Astrocyte (in vitro differentiated cells and primary cell): ENCODE results near the gene CASK. TPM values are rescaled to one million over a fixed set of nuclear protein-coding genes. Genes with fewer than 3 reads are reported as not detected.

Experiments
- DNase-seq: peaks from one replicate; pipeline ENCODE4 v3.0.0-alpha.2; 2010; ENCODE audit warnings: low read depth
- FAIRE-seq: peaks from 2 replicates; lab custom pipeline; 2011; peaks lifted over from hg19 to GRCh38; lab: Jason Lieb, UNC
- H2AFZ ChIP-seq: 2 replicates; pipeline ENCODE4 v1.6.0; 2012; ENCODE audit warnings: low read depth, low read length, inconsistent platforms
- H3K27ac ChIP-seq: 2 replicates; pipeline ENCODE4 v1.5.1; 2011; ENCODE audit warnings: low read depth, low read length, inconsistent platforms
- H3K27me3 ChIP-seq: 2 replicates; pipeline ENCODE4 v1.6.0; 2011; ENCODE audit warnings: low read length, inconsistent platforms; ENCODE audit not compliant: insufficient read depth
- H3K36me3 ChIP-seq: 2 replicates; pipeline ENCODE4 v1.5.1; 2011; ENCODE audit warnings: low read length, inconsistent platforms; ENCODE audit not compliant: insufficient read depth
- H3K4me1 ChIP-seq: 2 replicates; pipeline ENCODE4 v1.5.1; 2011; ENCODE audit warnings: low read length, inconsistent platforms; ENCODE audit not compliant: insufficient read depth
- H3K4me2 ChIP-seq: 2 replicates; pipeline ENCODE4 v1.6.0; 2012; ENCODE audit warnings: low read length, inconsistent platforms
- H3K4me3 ChIP-seq: 2 replicates; pipeline ENCODE4 v1.5.1; 2011; ENCODE audit warnings: low read depth, mild to moderate bottlenecking, low read length, inconsistent platforms; ENCODE audit not compliant: insufficient read depth
- H3K79me2 ChIP-seq: 2 replicates; pipeline ENCODE4 v1.6.0; 2012; ENCODE audit warnings: mild to moderate bottlenecking, low read length, inconsistent platforms; ENCODE audit not compliant: insufficient read depth
- H3K9ac ChIP-seq: 2 replicates; pipeline ENCODE4 v1.6.0; 2012; ENCODE audit warnings: mild to moderate bottlenecking, low read length, inconsistent platforms
- H3K9me3 ChIP-seq: 2 replicates; pipeline ENCODE4 v1.5.1; 2012; ENCODE audit warnings: low read depth, mild to moderate bottlenecking, low read length, inconsistent platforms; ENCODE audit not compliant: insufficient read depth
- H4K20me1 ChIP-seq: 2 replicates; pipeline ENCODE4 v1.6.0; 2012; ENCODE audit warnings: low read length, inconsistent platforms; ENCODE audit not compliant: insufficient read depth
- H3K27ac Mint-ChIP-seq: one replicate; pipeline ENCODE4 v1.8.0; 2021; ENCODE audit warnings: mild to moderate bottlenecking, mixed read lengths; ENCODE audit not compliant: unreplicated experiment
- H3K27me3 Mint-ChIP-seq: one replicate; pipeline ENCODE4 v1.8.0; 2021; ENCODE audit warnings: low read depth, mixed read lengths; ENCODE audit not compliant: unreplicated experiment
- H3K36me3 Mint-ChIP-seq: one replicate; pipeline ENCODE4 v1.8.0; 2021; ENCODE audit warnings: low read depth, mixed read lengths; ENCODE audit not compliant: unreplicated experiment
- H3K4me1 Mint-ChIP-seq: one replicate; pipeline ENCODE4 v1.8.0; 2021; ENCODE audit warnings: low read depth, mixed read lengths; ENCODE audit not compliant: unreplicated experiment
- H3K4me3 Mint-ChIP-seq: one replicate; pipeline ENCODE4 v1.8.0; 2021; ENCODE audit warnings: mild to moderate bottlenecking, moderate library complexity, mixed read lengths; ENCODE audit not compliant: unreplicated experiment
- H3K9me3 Mint-ChIP-seq: one replicate; pipeline ENCODE4 v1.8.0; 2021; ENCODE audit warnings: mild to moderate bottlenecking, mixed read lengths; ENCODE audit not compliant: unreplicated experiment
- CTCF ChIP-seq: IDR thresholded peaks from 2 replicates; pipeline ENCODE4 v1.5.1; 2011; ENCODE audit warnings: low read depth, mild to moderate bottlenecking, inconsistent platforms, low read length, moderate library complexity; ENCODE audit not compliant: insufficient read depth
- EZH2 ChIP-seq: IDR thresholded peaks from 2 replicates; pipeline ENCODE4 v1.6.1; 2012; ENCODE audit warnings: mild to moderate bottlenecking, low read length, inconsistent platforms; ENCODE audit not compliant: insufficient read depth
- total RNA-seq: library from RNA; stranded (reverse); gene quantifications from 2 replicates; pipeline ENCODE4 v1.2.1, GENCODE V29; 2021

CASK gene
- total RNA-seq, 1 donor from 2014 or later = 99.3 TPM

- no peaks in the 10 kb centered on the region for H3K9me3 Mint-ChIP-seq
- Histone ChIP-seq H3K4me2 (no peak overlapping the region), H3K9me3 (no peaks in the 10 kb centered on the region), H3K36me3 (no peaks in the 10 kb centered on the region), H3K27ac (no peak overlapping the region), H3K9ac (no peak overlapping the region), H3K4me3 (no peak overlapping the region), H3K27me3 (no peaks in the 10 kb centered on the region), H2AFZ (no peak overlapping the region), H3K79me2 (no peaks in the 10 kb centered on the region), H3K4me1 (peaks cover 24% of the 10 kb centered on the region), H4K20me1 (no peaks in the 10 kb centered on the region)
- no peak overlapping the region for H3K4me3 Mint-ChIP-seq
- H3K4me1 Mint-ChIP-seq = peaks cover 27% of the 10 kb centered on the region
- H3K36me3 Mint-ChIP-seq = peaks cover 2% of the 10 kb centered on the region
- H3K27ac Mint-ChIP-seq = peak overlapping the region; percentile 47
- no peaks in the 10 kb centered on the region for H3K27me3 Mint-ChIP-seq
- DNase-seq = peak; percentile 27
- FAIRE-seq = no peak
- TF ChIP-seq CTCF (no peak), EZH2 (no peak)
Observed at GRCh38 chrX:41556958-41557357, 366.4 kb downstream of the CASK start.

GRCh38 chrX:41553688-41554087, 369.7 kb downstream of the CASK start:
- no peak overlapping the region for H3K4me3 Mint-ChIP-seq
- H3K9me3 ChIP-seq = no peaks in the 10 kb centered on the region
- TF ChIP-seq EZH2 = no peak
- TF ChIP-seq CTCF = no peak
- no peaks in the 10 kb centered on the region for H3K27me3 ChIP-seq
- FAIRE-seq (peak; percentile 62), DNase-seq (peak; percentile 62)
- H3K4me1 ChIP-seq = peaks cover 6% of the 10 kb centered on the region
- no peak overlapping the region for H2AFZ ChIP-seq
- H3K4me3 ChIP-seq = no peak overlapping the region
- H3K9ac ChIP-seq = no peak overlapping the region
- H3K4me2 ChIP-seq = no peak overlapping the region
- peak overlapping the region; percentile 54 for H3K27ac ChIP-seq
- no peaks in the 10 kb centered on the region for H3K36me3 ChIP-seq
- H3K9me3 Mint-ChIP-seq = no peaks in the 10 kb centered on the region
- no peak overlapping the region for H3K27ac Mint-ChIP-seq
- H3K36me3 Mint-ChIP-seq = peaks cover 2% of the 10 kb centered on the region
- H3K27me3 Mint-ChIP-seq = no peaks in the 10 kb centered on the region
- H4K20me1 ChIP-seq = no peaks in the 10 kb centered on the region
- H3K79me2 ChIP-seq = no peaks in the 10 kb centered on the region
- H3K4me1 Mint-ChIP-seq = peaks cover 11% of the 10 kb centered on the region

GRCh38 chrX:41548411-41548810, 374.9 kb downstream of the CASK start:
- Mint-ChIP-seq H3K9me3 (no peaks in the 10 kb centered on the region), H3K4me1 (peaks cover 3% of the 10 kb centered on the region), H3K36me3 (peaks cover 4% of the 10 kb centered on the region), H3K27me3 (no peaks in the 10 kb centered on the region), H3K27ac (no peak overlapping the region), H3K4me3 (no peak overlapping the region)
- Histone ChIP-seq H2AFZ (no peak overlapping the region), H3K9me3 (no peaks in the 10 kb centered on the region), H3K4me1 (no peaks in the 10 kb centered on the region), H3K36me3 (no peaks in the 10 kb centered on the region), H3K79me2 (no peaks in the 10 kb centered on the region), H3K27ac (no peak overlapping the region), H3K27me3 (no peaks in the 10 kb centered on the region), H3K4me3 (no peak overlapping the region), H3K4me2 (no peak overlapping the region), H4K20me1 (no peaks in the 10 kb centered on the region), H3K9ac (no peak overlapping the region)
- FAIRE-seq (no peak), DNase-seq (no peak)
- no peak for TF ChIP-seq CTCF
- no peak for TF ChIP-seq EZH2
